Mesenchymal stem cell (in vitro differentiated cells and primary cell): Measurements from ENCODE around the gene IL17RD.

Experiments
- DNase-seq: peaks from one replicate; pipeline ENCODE4 v3.0.0-alpha.2; 2013
- H2AFZ ChIP-seq: one replicate; pipeline ENCODE4 v1.6.1; 2013; ENCODE audit warnings: low read depth, mild to moderate bottlenecking, control low read depth, inconsistent platforms, low read length, moderate library complexity
- H2AK5ac ChIP-seq: 2 replicates; pipeline ENCODE4 v1.6.1; 2013; ENCODE audit warnings: low read length, moderate library complexity, mild to moderate bottlenecking, inconsistent platforms; ENCODE audit not compliant: severe bottlenecking
- H2BK120ac ChIP-seq: one replicate; pipeline ENCODE4 v1.6.1; 2013; ENCODE audit warnings: low read depth, mild to moderate bottlenecking, inconsistent platforms, low read length, moderate library complexity
- H2BK12ac ChIP-seq, 2 experiments: one replicate each; pipeline ENCODE4 v1.6.1; 2013; ENCODE audit warnings: inconsistent platforms in 2 of 2, low read length in 2 of 2, mild to moderate bottlenecking in 2 of 2, moderate library complexity in 2 of 2, control low read depth in 1 of 2
- H2BK15ac ChIP-seq: one replicate; pipeline ENCODE4 v1.6.1; 2013; ENCODE audit warnings: mild to moderate bottlenecking, low read depth, inconsistent platforms; ENCODE audit not compliant: poor library complexity, severe bottlenecking
- H2BK5ac ChIP-seq: 2 replicates; pipeline ENCODE4 v1.6.1; 2013; ENCODE audit warnings: low read depth, mild to moderate bottlenecking, low read length, control low read depth, inconsistent platforms; ENCODE audit not compliant: poor library complexity, severe bottlenecking
- H3K14ac ChIP-seq, 2 experiments: one replicate each; pipeline ENCODE4 v1.6.1; 2013; ENCODE audit warnings: inconsistent platforms in 2 of 2, low read length in 2 of 2, control low read depth in 1 of 2, mild to moderate bottlenecking in 1 of 2, moderate library complexity in 1 of 2
- H3K18ac ChIP-seq, 2 experiments: one replicate each; pipeline ENCODE4 v1.6.1; 2013; ENCODE audit warnings: inconsistent platforms in 2 of 2, low read length in 2 of 2, control low read depth in 1 of 2, low read depth in 1 of 2, mild to moderate bottlenecking in 1 of 2
- H3K23ac ChIP-seq, 2 experiments: one replicate each; pipeline ENCODE4 v1.6.1; 2013; ENCODE audit warnings: inconsistent platforms in 2 of 2, low read length in 2 of 2, mild to moderate bottlenecking in 2 of 2, moderate library complexity in 2 of 2, control low read depth in 1 of 2
- H3K27ac ChIP-seq: 2 replicates; pipeline ENCODE4 v1.5.1; 2013; ENCODE audit warnings: mild to moderate bottlenecking, moderate library complexity, low read length, control low read depth, inconsistent platforms; ENCODE audit not compliant: poor library complexity, severe bottlenecking
- H3K27me3 ChIP-seq, 2 experiments: 2 replicates each; pipeline versions ENCODE4 v1.6.1 to v1.7.0; 2013; ENCODE audit warnings: low read length in 2 of 2, mild to moderate bottlenecking in 2 of 2, moderate library complexity in 2 of 2, control low read depth in 1 of 2, inconsistent platforms in 1 of 2; ENCODE audit not compliant: control insufficient read depth in 1 of 2, insufficient read depth in 1 of 2
- H3K36me3 ChIP-seq, 2 experiments: 2 replicates each; pipeline versions ENCODE4 v1.6.1 to v1.7.0; 2013; ENCODE audit warnings: low read length in 2 of 2, control low read depth in 1 of 2, inconsistent platforms in 1 of 2, low read depth in 1 of 2, mild to moderate bottlenecking in 1 of 2; ENCODE audit not compliant: insufficient read depth in 2 of 2, control insufficient read depth in 1 of 2
- H3K4ac ChIP-seq, 2 experiments: one replicate each; pipeline ENCODE4 v1.6.1; 2013; ENCODE audit warnings: inconsistent platforms in 2 of 2, low read length in 2 of 2, mild to moderate bottlenecking in 2 of 2, moderate library complexity in 2 of 2, control low read depth in 1 of 2, low read depth in 1 of 2
- H3K4me1 ChIP-seq: 2 replicates; pipeline ENCODE4 v1.6.1; 2013; ENCODE audit warnings: low read depth, low read length, control low read depth; ENCODE audit not compliant: control insufficient read depth, insufficient read depth
- H3K4me2 ChIP-seq: 2 replicates; pipeline ENCODE4 v1.6.1; 2013; ENCODE audit warnings: low read length, mild to moderate bottlenecking, inconsistent platforms; ENCODE audit not compliant: poor library complexity, severe bottlenecking
- H3K4me3 ChIP-seq, 2 experiments: 2 replicates each; pipeline versions ENCODE4 v1.5.1 to v1.7.0; 2013; ENCODE audit warnings: low read length in 2 of 2, mild to moderate bottlenecking in 2 of 2, control low read depth in 1 of 2, low read depth in 1 of 2; ENCODE audit not compliant: insufficient read depth in 1 of 2
- H3K79me1 ChIP-seq: replicated peaks from 2 replicates; pipeline ENCODE4 v1.6.1; 2013; ENCODE audit warnings: mild to moderate bottlenecking, control low read depth, low read length, inconsistent platforms; ENCODE audit not compliant: poor library complexity, severe bottlenecking
- H3K9ac ChIP-seq: 2 replicates; pipeline ENCODE4 v1.7.0; 2013; ENCODE audit warnings: mild to moderate bottlenecking, low read length, moderate library complexity
- H3K9me3 ChIP-seq: 2 replicates; pipeline ENCODE4 v1.7.0; 2013; ENCODE audit warnings: mild to moderate bottlenecking, low read length; ENCODE audit not compliant: control insufficient read depth
- H4K8ac ChIP-seq: one replicate; pipeline ENCODE4 v1.6.1; 2013; ENCODE audit warnings: inconsistent platforms, mild to moderate bottlenecking, low read length, moderate library complexity
- H4K91ac ChIP-seq: one replicate; pipeline ENCODE4 v1.6.1; 2013; ENCODE audit warnings: mild to moderate bottlenecking, low read length, inconsistent platforms
- WGBS: methylation state at CpG from one replicate; pipeline ENCODE4 v1.1.7; 2013; ENCODE audit warnings: mixed read lengths; 5-methylcytosine and 5-hydroxymethylcytosine counted together

Gene IL17RD

GRCh38 chr3:57066471-57066870, 98.7 kb downstream of the IL17RD start:
- no peak overlapping the region for H3K4me3 ChIP-seq
- no peak overlapping the region for H3K14ac ChIP-seq
- no peak for DNase-seq
- no peak overlapping the region for H2AFZ ChIP-seq
- WGBS = 99% methylated on average over 3 of the region's 6 CpGs
- H3K79me1 ChIP-seq = peaks cover 2% of the 10 kb centered on the region
- H4K8ac ChIP-seq = no peak overlapping the region
- H3K9ac ChIP-seq = no peak overlapping the region
- no peak overlapping the region for H3K4me2 ChIP-seq
- H2AK5ac ChIP-seq = no peak overlapping the region
- peaks cover 9% of the 10 kb centered on the region for H3K4me1 ChIP-seq
- H3K27ac ChIP-seq = no peak overlapping the region
- H3K27me3 ChIP-seq = peaks cover 0 to 9% of the 10 kb centered on the region in 2 experiments
- no peak overlapping the region for H3K18ac ChIP-seq
- H4K91ac ChIP-seq = no peak overlapping the region
- no peak overlapping the region for H3K4ac ChIP-seq
- no peak overlapping the region for H3K23ac ChIP-seq
- no peak overlapping the region for H2BK15ac ChIP-seq
- no peaks in the 10 kb centered on the region for H3K9me3 ChIP-seq
- no peak overlapping the region for H2BK12ac ChIP-seq
- H2BK5ac ChIP-seq = no peak overlapping the region
- H3K36me3 ChIP-seq = no peaks in the 10 kb centered on the region
- no peak overlapping the region for H2BK120ac ChIP-seq

DNA sequence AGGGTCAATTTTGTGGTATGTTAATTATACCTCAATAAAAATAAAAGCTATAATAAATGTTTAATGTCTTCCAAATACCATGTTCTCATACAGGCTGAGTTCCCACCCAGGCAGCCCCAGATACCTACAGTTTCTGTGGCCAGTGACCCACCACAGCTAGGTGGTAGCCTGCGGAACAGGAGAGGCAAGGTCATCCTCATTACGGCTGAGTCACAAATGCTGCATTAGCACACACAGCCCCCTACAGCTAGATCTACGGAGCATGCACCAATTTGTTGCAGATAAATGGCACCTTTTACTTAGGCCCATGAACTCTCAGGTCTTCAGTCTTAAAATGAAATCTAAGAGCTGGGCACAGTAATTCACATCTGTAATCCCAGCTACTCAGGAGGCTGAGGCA, 99.6 kb downstream of the IL17RD start:
- H3K4me2 ChIP-seq = no peak overlapping the region
- no peak overlapping the region for H3K27ac ChIP-seq
- H3K4me3 ChIP-seq = no peak overlapping the region
- H2AFZ ChIP-seq = no peak overlapping the region
- DNase-seq = peak; percentile 62
- H3K9me3 ChIP-seq = no peaks in the 10 kb centered on the region
- H3K36me3 ChIP-seq = no peaks in the 10 kb centered on the region
- no peak overlapping the region for H2BK5ac ChIP-seq
- peaks cover 2% of the 10 kb centered on the region for H3K79me1 ChIP-seq
- peaks cover 0 to 9% of the 10 kb centered on the region in 2 experiments for H3K27me3 ChIP-seq
- H2BK120ac ChIP-seq = no peak overlapping the region
- 41% methylated on average over 3 of the region's 3 CpGs for WGBS
- H3K18ac ChIP-seq = no peak overlapping the region
- H2BK12ac ChIP-seq = no peak overlapping the region
- no peak overlapping the region for H3K4ac ChIP-seq
- no peak overlapping the region for H3K9ac ChIP-seq
- peaks cover 10% of the 10 kb centered on the region for H3K4me1 ChIP-seq
- H3K14ac ChIP-seq = no peak overlapping the region
- H4K8ac ChIP-seq = no peak overlapping the region
- no peak overlapping the region for H2AK5ac ChIP-seq
- H4K91ac ChIP-seq = no peak overlapping the region
- no peak overlapping the region for H3K23ac ChIP-seq
- H2BK15ac ChIP-seq = no peak overlapping the region

GRCh38 chr3:57064572-57064971, 100.6 kb downstream of the IL17RD start:
- Histone ChIP-seq H2AFZ (no peak overlapping the region), H3K4ac (no peak overlapping the region), H2BK120ac (no peak overlapping the region), H3K4me3 (no peak overlapping the region), H2AK5ac (no peak overlapping the region), H3K9me3 (no peaks in the 10 kb centered on the region), H3K79me1 (peaks cover 2% of the 10 kb centered on the region), H3K27ac (no peak overlapping the region), H4K8ac (no peak overlapping the region), H3K36me3 (no peaks in the 10 kb centered on the region), H3K18ac (no peak overlapping the region), H4K91ac (no peak overlapping the region), H3K14ac (no peak overlapping the region), H3K4me1 (peaks cover 16% of the 10 kb centered on the region), H3K9ac (no peak overlapping the region), H2BK15ac (no peak overlapping the region), H2BK12ac (no peak overlapping the region), H2BK5ac (no peak overlapping the region), H3K4me2 (no peak overlapping the region), H3K23ac (no peak overlapping the region), H3K27me3 (peaks cover 0 to 9% of the 10 kb centered on the region in 2 experiments)
- WGBS = no CpG with 5 or more reads among the region's 2 CpGs
- no peak for DNase-seq

- Histone ChIP-seq H3K27me3 (peaks cover 0 to 9% of the 10 kb centered on the region in 2 experiments), H3K79me1 (peaks cover 2% of the 10 kb centered on the region), H3K9me3 (no peaks in the 10 kb centered on the region), H3K14ac (no peak overlapping the region), H3K4ac (no peak overlapping the region), H3K4me1 (peaks cover 16% of the 10 kb centered on the region), H3K18ac (no peak overlapping the region), H4K8ac (no peak overlapping the region), H2BK5ac (no peak overlapping the region), H3K27ac (no peak overlapping the region), H2AK5ac (no peak overlapping the region), H3K9ac (no peak overlapping the region), H3K36me3 (no peaks in the 10 kb centered on the region), H4K91ac (no peak overlapping the region), H3K23ac (no peak overlapping the region), H2AFZ (no peak overlapping the region), H2BK15ac (no peak overlapping the region), H2BK120ac (no peak overlapping the region), H2BK12ac (no peak overlapping the region), H3K4me2 (no peak overlapping the region), H3K4me3 (no peak overlapping the region)
- WGBS = 79% methylated on average over 6 of the region's 6 CpGs
- no peak for DNase-seq
Measured at GRCh38 chr3:57064001-57064400, 101.2 kb downstream of the IL17RD start.
